Upper lobe of left lung (tissue), 6 donors: ENCODE results near the gene GALNT15. TPM values are rescaled to one million over a fixed set of nuclear protein-coding genes. Genes with fewer than 3 reads are reported as not detected.

ENCODE experiments used
- ATAC-seq, 2 donors: fragments of 200-7000 bp; cut with Tn5 transposase; one replicate each; pipeline ENCODE4 v1.9.1; 2022; ENCODE audit warnings: mild to moderate bottlenecking in 2 of 2, moderate library complexity in 2 of 2; ENCODE audit not compliant: low FRiP score in 2 of 2
- DNase-seq, 2 donors: peaks; one replicate each; pipeline ENCODE4 v3.0.0-alpha.2; 2019 to 2020
- H3K27ac ChIP-seq, 4 donors: fragments of 200-600 bp; sonication (generic); one replicate each; pipeline ENCODE4 v1.5.1; 2016 to 2019
- H3K27me3 ChIP-seq, 4 donors: fragments of 200-600 bp; sonication (generic); one replicate each; pipeline ENCODE4 v1.5.1; 2017 to 2019
- H3K36me3 ChIP-seq, 4 donors: fragments of 200-600 bp; sonication (generic); one replicate each; pipeline ENCODE4 v1.5.1; 2016 to 2019
- H3K4me1 ChIP-seq, 4 donors: fragments of 200-600 bp; sonication (generic); one replicate each; pipeline ENCODE4 v1.5.1; 2018 to 2019
- H3K4me3 ChIP-seq, 4 donors: fragments of 200-600 bp; sonication (generic); one replicate each; pipeline ENCODE4 v1.5.1; 2017 to 2019; ENCODE audit warnings: mild to moderate bottlenecking in 2 of 4, moderate library complexity in 1 of 4
- H3K9me3 ChIP-seq, 4 donors: fragments of 200-600 bp; sonication (generic); one replicate each; pipeline ENCODE4 v1.5.1; 2018 to 2019
- EP300 ChIP-seq, 4 donors: sonication (generic); formaldehyde crosslinking; IDR thresholded peaks; one replicate each; pipeline ENCODE4 v1.5.1; 2017; ENCODE audit warnings: antibody characterized with exemption in 4 of 4, control low read depth in 2 of 4
- POLR2A ChIP-seq, 4 donors: fragments of 450-650 bp; IDR thresholded peaks; one replicate each; pipeline ENCODE4 v1.5.1; 2016 to 2017; ENCODE audit warnings: antibody characterized with exemption in 4 of 4, mild to moderate bottlenecking in 2 of 4
- POLR2AphosphoS5 ChIP-seq, 2 donors: sonication (generic); formaldehyde crosslinking; IDR thresholded peaks; one replicate each; pipeline ENCODE4 v1.5.1; 2017; ENCODE audit warnings: antibody characterized with exemption in 2 of 2
- WGBS, 2 donors: methylation state at CpG; one replicate each; pipeline ENCODE4 v1.1.5; 2017 to 2018; 5-methylcytosine and 5-hydroxymethylcytosine counted together
- total RNA-seq, 6 donors: library from RNA; depleted of rRNA in 4 of 6; stranded (reverse); fragments of >200 nt in 4 of 6; gene quantifications; one replicate each; pipeline versions ENCODE4 v1.1.0 to v1.2.1, GENCODE V29; 2016 to 2021
- TF ChIP-seq, protein P1 (sequence below), 6 experiments: fragments of 450-650 bp in 4 of 6; fragments of 200-600 bp in 2 of 6; sonication (generic) in 2 of 6; IDR thresholded peaks; one replicate each; pipeline ENCODE4 v1.5.1; 2016 to 2019; ENCODE audit warnings: antibody characterized with exemption in 6 of 6
- donor health status: DM: no; HTN: no; CAD: no; lungs with moderate emphysema.
- donor health status: DM: no; HTN: yes; CAD: no; lungs with severe emphysema.

The GALNT15 gene
- total RNA-seq, 6 donors from 2014 or later, result 4.4 to 34.7 (median 11.2) TPM

DNA sequence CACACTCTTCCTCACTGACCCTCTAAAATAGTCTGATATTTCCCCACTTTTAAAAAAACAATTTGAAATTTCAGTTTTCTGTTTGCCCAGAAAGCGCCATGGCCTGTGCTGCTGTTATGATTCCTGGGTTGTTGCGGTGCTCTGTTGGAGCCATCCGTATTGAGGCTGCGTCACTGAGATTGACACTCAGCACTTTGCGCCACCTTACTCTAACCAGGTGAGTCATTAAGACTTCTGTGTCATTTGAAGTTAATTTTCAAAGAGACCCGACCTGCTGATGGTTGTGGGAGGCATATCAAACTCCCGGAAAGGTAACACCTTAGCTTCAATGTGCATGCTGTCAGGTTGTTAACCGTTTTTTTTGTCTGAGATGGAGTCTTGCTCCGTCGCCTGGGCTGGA is 96.4 kb downstream of the GALNT15 start:
- WGBS, 2 donors, result 97 to 99% methylated on average over 10 of the region's 10 CpGs
- TF ChIP-seq, protein P1, sequence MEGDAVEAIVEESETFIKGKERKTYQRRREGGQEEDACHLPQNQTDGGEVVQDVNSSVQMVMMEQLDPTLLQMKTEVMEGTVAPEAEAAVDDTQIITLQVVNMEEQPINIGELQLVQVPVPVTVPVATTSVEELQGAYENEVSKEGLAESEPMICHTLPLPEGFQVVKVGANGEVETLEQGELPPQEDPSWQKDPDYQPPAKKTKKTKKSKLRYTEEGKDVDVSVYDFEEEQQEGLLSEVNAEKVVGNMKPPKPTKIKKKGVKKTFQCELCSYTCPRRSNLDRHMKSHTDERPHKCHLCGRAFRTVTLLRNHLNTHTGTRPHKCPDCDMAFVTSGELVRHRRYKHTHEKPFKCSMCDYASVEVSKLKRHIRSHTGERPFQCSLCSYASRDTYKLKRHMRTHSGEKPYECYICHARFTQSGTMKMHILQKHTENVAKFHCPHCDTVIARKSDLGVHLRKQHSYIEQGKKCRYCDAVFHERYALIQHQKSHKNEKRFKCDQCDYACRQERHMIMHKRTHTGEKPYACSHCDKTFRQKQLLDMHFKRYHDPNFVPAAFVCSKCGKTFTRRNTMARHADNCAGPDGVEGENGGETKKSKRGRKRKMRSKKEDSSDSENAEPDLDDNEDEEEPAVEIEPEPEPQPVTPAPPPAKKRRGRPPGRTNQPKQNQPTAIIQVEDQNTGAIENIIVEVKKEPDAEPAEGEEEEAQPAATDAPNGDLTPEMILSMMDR (IDR thresholded peaks at IDR 0.05), result no peak
- no peak for TF ChIP-seq POLR2A (IDR thresholded peaks at IDR 0.05)
- TF ChIP-seq EP300 (IDR thresholded peaks at IDR 0.05), result no peak
- H3K36me3 ChIP-seq, result peaks cover 0 to 42% (median 12%) of the 10 kb centered on the region in 4 donors
- peaks cover 5 to 11% (median 9%) of the 10 kb centered on the region in 4 donors for H3K4me1 ChIP-seq
- no peak for ATAC-seq
- H3K9me3 ChIP-seq, result no peaks in the 10 kb centered on the region
- no peak for DNase-seq
- H3K27me3 ChIP-seq, result no peaks in the 10 kb centered on the region
- no peak overlapping the region for H3K4me3 ChIP-seq
- H3K27ac ChIP-seq, result no peak overlapping the region

DNA sequence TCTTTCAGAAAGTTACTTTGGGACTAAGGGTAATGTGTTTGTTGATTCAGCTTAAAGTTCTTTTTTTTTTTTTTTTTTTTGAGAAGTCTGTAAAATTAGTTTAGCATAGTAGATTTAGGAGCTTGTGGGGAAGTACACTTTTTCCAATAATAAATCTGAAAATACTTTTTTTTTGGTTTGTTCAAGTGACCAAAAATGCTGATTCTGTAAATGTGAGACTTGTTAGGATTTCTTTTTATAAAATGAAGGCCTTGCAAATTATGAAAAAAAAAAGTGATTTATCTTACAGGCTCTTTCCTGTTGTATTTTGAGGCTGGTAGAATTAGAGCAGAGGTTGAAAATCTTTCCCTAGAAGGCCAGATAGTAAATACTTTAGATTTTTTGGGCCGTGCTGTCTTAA is 98.1 kb downstream of the GALNT15 start:
- no peak for ATAC-seq
- Histone ChIP-seq H3K4me1 (no peaks in the 10 kb centered on the region), H3K4me3 (no peak overlapping the region), H3K9me3 (no peaks in the 10 kb centered on the region), H3K27ac (no peak overlapping the region), H3K36me3 (peaks cover 0 to 45% (median 13%) of the 10 kb centered on the region in 4 donors), H3K27me3 (no peaks in the 10 kb centered on the region)
- no peak for DNase-seq
- no peak for TF ChIP-seq POLR2A (IDR thresholded peaks at IDR 0.05)
- no peak for TF ChIP-seq POLR2AphosphoS5 (IDR thresholded peaks at IDR 0.05)
- no peak for TF ChIP-seq EP300 (IDR thresholded peaks at IDR 0.05)
- TF ChIP-seq, protein P1 (IDR thresholded peaks at IDR 0.05), result no peak
- 88 to 95% methylated on average over 1 of the region's 1 CpG for WGBS, 2 donors

DNA sequence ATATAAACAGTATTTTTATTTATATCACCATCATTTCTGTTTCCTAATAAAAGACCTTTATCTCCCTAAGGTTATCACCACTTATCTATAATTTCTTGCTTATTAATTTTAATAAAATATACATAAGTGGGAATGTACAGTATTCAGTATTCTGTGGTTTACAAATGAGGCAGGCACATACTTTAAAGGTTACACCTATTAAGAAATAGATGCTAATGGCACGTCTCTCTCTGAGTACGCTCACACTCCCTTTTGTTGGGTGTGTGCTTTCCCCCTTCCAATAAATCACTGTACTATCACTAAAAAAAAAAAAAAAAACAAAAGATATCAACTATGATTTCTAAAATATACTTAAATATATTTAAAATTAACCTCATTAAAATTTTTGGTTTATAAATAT is 99.4 kb downstream of the GALNT15 start:
- TF ChIP-seq, protein P1 (IDR thresholded peaks at IDR 0.05), result no peak
- no peak for TF ChIP-seq EP300 (IDR thresholded peaks at IDR 0.05)
- TF ChIP-seq POLR2A (IDR thresholded peaks at IDR 0.05), result no peak
- no peak for TF ChIP-seq POLR2AphosphoS5 (IDR thresholded peaks at IDR 0.05)
- no peaks in the 10 kb centered on the region for H3K4me1 ChIP-seq
- H3K4me3 ChIP-seq, result no peak overlapping the region
- H3K36me3 ChIP-seq, result peaks cover 0 to 50% (median 16%) of the 10 kb centered on the region in 4 donors
- H3K27ac ChIP-seq, result no peak overlapping the region
- 98 to 99% methylated on average over 2 of the region's 2 CpGs for whole genome bisulfite sequencing, 2 donors
- no peaks in the 10 kb centered on the region for H3K27me3 ChIP-seq
- ATAC-seq (no peak), DNase-seq (no peak)
- H3K9me3 ChIP-seq, result no peaks in the 10 kb centered on the region

DNA sequence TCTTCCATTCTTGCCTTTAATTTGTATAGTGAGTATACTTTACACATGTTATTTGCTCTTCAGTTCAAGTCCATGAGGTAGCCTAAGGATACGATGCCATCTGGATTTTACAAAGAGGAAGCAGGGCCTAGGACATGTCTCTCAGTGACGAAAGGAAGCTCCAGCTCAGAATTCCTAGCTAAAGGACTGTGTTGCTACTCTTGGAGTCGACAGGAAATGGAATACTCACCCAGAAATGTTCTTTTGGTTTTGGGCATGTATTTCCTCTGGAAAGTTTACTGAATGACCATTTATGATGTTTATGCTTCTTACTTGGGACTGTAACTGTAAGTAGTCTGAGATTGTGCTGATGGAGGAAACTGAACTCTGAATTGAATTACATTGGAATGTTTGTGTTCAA is 103.0 kb downstream of the GALNT15 start:
- no peaks in the 10 kb centered on the region for H3K4me1 ChIP-seq
- H3K9me3 ChIP-seq, result no peaks in the 10 kb centered on the region
- H3K4me3 ChIP-seq, result no peak overlapping the region
- ATAC-seq, result no peak
- H3K27me3 ChIP-seq, result no peaks in the 10 kb centered on the region
- no peak for TF ChIP-seq POLR2A (IDR thresholded peaks at IDR 0.05)
- TF ChIP-seq, protein P1 (IDR thresholded peaks at IDR 0.05), result no peak
- TF ChIP-seq EP300 (IDR thresholded peaks at IDR 0.05), result no peak
- TF ChIP-seq POLR2AphosphoS5 (IDR thresholded peaks at IDR 0.05), result no peak
- DNase-seq, result no peak
- H3K27ac ChIP-seq, result no peak overlapping the region
- H3K36me3 ChIP-seq, result peaks cover 0 to 19% (median 6%) of the 10 kb centered on the region in 4 donors
- 84 to 87% methylated on average over 3 of the region's 3 CpGs for WGBS, 2 donors

DNA sequence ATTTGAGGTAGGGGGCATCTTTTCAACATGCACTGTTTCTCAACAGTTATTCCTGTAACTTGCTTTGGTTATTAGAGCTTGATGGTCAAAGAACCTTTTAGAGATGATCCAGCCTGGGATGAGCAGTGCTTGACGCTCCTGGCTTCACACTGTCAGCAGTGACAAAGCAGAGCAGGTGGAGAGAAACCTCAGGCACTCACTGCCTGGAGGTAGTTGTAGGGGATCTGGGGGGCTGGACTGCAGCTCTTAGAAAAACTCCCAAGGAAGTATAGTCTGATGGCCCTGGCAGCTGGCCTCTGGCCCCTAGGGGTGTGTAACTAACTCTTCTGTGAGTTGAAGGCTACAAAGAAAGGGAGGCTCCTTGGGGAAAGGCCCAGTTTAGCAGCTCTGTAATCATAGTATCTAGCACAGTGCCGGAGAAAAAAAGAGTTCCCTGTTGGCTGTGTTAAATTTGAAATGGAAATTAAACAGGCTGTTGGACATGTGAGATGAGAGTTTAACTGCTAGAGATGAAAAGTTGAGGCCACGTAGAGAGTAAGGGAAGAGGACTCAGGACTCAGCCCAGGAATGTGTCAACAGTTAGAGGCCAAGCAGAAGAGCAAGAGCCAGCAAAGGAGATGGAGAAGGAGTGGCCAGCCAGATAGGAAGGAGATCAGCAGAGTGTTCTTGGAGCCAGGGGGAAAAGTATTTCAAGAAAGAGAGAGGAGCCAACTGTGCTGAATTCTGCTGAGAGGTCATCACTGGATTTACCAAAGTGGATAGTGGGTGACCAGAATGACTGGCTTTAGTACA is 104.7 kb downstream of the GALNT15 start:
- TF ChIP-seq, protein P1 (IDR thresholded peaks at IDR 0.05), result no peak
- TF ChIP-seq POLR2AphosphoS5 (IDR thresholded peaks at IDR 0.05), result no peak
- ATAC-seq, result no peak
- no peak overlapping the region for H3K4me3 ChIP-seq

More for the DNA sequence above, 104.7 kb downstream of the GALNT15 start:
- no peak for DNase-seq
- no peaks in the 10 kb centered on the region for H3K4me1 ChIP-seq
- WGBS, 2 donors, result 82 to 86% methylated on average over 3 of the region's 3 CpGs
- H3K9me3 ChIP-seq, result no peaks in the 10 kb centered on the region
- H3K27ac ChIP-seq, result no peak overlapping the region
- no peaks in the 10 kb centered on the region for H3K27me3 ChIP-seq
- peaks cover 0 to 15% (median 6%) of the 10 kb centered on the region in 4 donors for H3K36me3 ChIP-seq
